OCI-LY1 (cell line): ENCODE measurements around the gene AP4S1.
A peak's percentile ranks its signal among the peaks of the same experiment; 100 is the strongest.

Source experiments
- H2AFZ ChIP-seq: fragments of 200-600 bp; sonication (generic), shearing (Covaris generic); 2 replicates; pipeline ENCODE4 v1.6.0; 2014; ENCODE audit warnings: antibody characterized with exemption, mild to moderate bottlenecking, low read length
- H3F3A ChIP-seq: fragments of 200-600 bp; sonication (generic), shearing (Covaris generic); 2 replicates; pipeline ENCODE4 v1.6.0; 2014; ENCODE audit warnings: mild to moderate bottlenecking, antibody characterized with exemption, low read length, moderate library complexity; ENCODE audit not compliant: insufficient read depth
- H3K27ac ChIP-seq: fragments of 200-600 bp; sonication (generic); 2 replicates; pipeline ENCODE4 v1.5.1; 2014; ENCODE audit warnings: low read length, mixed run types, mild to moderate bottlenecking, low read depth; ENCODE audit not compliant: poor library complexity, severe bottlenecking
- H3K27me3 ChIP-seq: fragments of 200-600 bp; sonication (generic); 2 replicates; pipeline ENCODE4 v1.6.0; 2014; ENCODE audit warnings: antibody characterized with exemption, mild to moderate bottlenecking, low read length, moderate library complexity; ENCODE audit not compliant: insufficient read depth
- H3K36me3 ChIP-seq: fragments of 200-600 bp; sonication (generic); 2 replicates; pipeline ENCODE4 v1.6.1; 2014; ENCODE audit warnings: mild to moderate bottlenecking, antibody characterized with exemption, low read length, moderate library complexity, mixed read lengths; ENCODE audit not compliant: insufficient read depth
- H3K4me1 ChIP-seq: fragments of 200-600 bp; sonication (generic); 2 replicates; pipeline ENCODE4 v1.5.1; 2014; ENCODE audit warnings: mild to moderate bottlenecking, low read length, moderate library complexity; ENCODE audit not compliant: insufficient read depth, severe bottlenecking
- H3K4me2 ChIP-seq: fragments of 200-600 bp; sonication (generic), shearing (Covaris generic); 2 replicates; pipeline ENCODE4 v1.6.1; 2014; ENCODE audit warnings: low read length
- H3K4me3 ChIP-seq: fragments of 200-600 bp; sonication (generic); 2 replicates; pipeline ENCODE4 v1.5.1; 2014; ENCODE audit warnings: low read length, low read depth, mild to moderate bottlenecking, mixed read lengths; ENCODE audit not compliant: poor library complexity, severe bottlenecking
- H3K79me2 ChIP-seq: fragments of 200-600 bp; shearing (Covaris generic); 2 replicates; pipeline ENCODE4 v1.6.1; 2016; ENCODE audit warnings: mixed run types, low read length, mixed read lengths; ENCODE audit not compliant: insufficient read depth
- H3K9ac ChIP-seq: fragments of 200-600 bp; sonication (generic), shearing (Covaris generic); 2 replicates; pipeline ENCODE4 v1.6.1; 2014; ENCODE audit warnings: mild to moderate bottlenecking, low read length, mixed read lengths
- H3K9me2 ChIP-seq: fragments of 200-600 bp; sonication (generic), shearing (Covaris generic); 2 replicates; pipeline ENCODE4 v1.6.1; 2014; ENCODE audit warnings: low read depth, mild to moderate bottlenecking, low read length, mixed read lengths
- H3K9me3 ChIP-seq: fragments of 200-600 bp; shearing (Covaris generic); 2 replicates; pipeline ENCODE4 v1.6.1; 2014; ENCODE audit warnings: low read length, mixed read lengths
- H4K20me1 ChIP-seq: fragments of 200-600 bp; sonication (generic), shearing (Covaris generic); 2 replicates; pipeline ENCODE4 v1.6.0; 2016; ENCODE audit warnings: mild to moderate bottlenecking, low read length; ENCODE audit not compliant: insufficient read depth
- CTCF ChIP-seq: fragments of 200-600 bp; sonication (generic), shearing (Covaris generic); IDR thresholded peaks from 2 replicates; pipeline ENCODE4 v1.5.1; 2017; ENCODE audit warnings: mild to moderate bottlenecking, antibody characterized with exemption, low read length, moderate library complexity, mixed read lengths
- EZH2 ChIP-seq: fragments of 200-600 bp; sonication (generic), shearing (Covaris generic); IDR thresholded peaks from 2 replicates; pipeline ENCODE4 v1.8.0; 2017; ENCODE audit warnings: borderline replicate concordance, mixed run types, mild to moderate bottlenecking, antibody characterized with exemption, low read length, moderate library complexity, mixed read lengths

The AP4S1 gene

GRCh38 chr14:31080056-31080455, 54.6 kb downstream of the AP4S1 start:
- no peak overlapping the region for H3K9ac ChIP-seq
- no peaks in the 10 kb centered on the region for H3K9me2 ChIP-seq
- TF ChIP-seq CTCF = no peak
- H3K4me1 ChIP-seq = peaks cover 21% of the 10 kb centered on the region
- no peak overlapping the region for H3K4me3 ChIP-seq
- H3F3A ChIP-seq = no peaks in the 10 kb centered on the region
- no peak overlapping the region for H2AFZ ChIP-seq
- H3K27me3 ChIP-seq = no peaks in the 10 kb centered on the region
- H3K4me2 ChIP-seq = no peak overlapping the region
- H3K9me3 ChIP-seq = no peaks in the 10 kb centered on the region
- H3K79me2 ChIP-seq = no peaks in the 10 kb centered on the region
- no peaks in the 10 kb centered on the region for H4K20me1 ChIP-seq
- no peak overlapping the region for H3K27ac ChIP-seq
- H3K36me3 ChIP-seq = peaks cover 9% of the 10 kb centered on the region; the same call in 1 of the 2 replicates

- Histone ChIP-seq H3K27ac (no peak overlapping the region), H2AFZ (no peak overlapping the region), H3K4me1 (peaks cover 21% of the 10 kb centered on the region), H3K9ac (no peak overlapping the region), H3K36me3 (peaks cover 4% of the 10 kb centered on the region; the same call in 1 of the 2 replicates), H3F3A (no peaks in the 10 kb centered on the region), H4K20me1 (no peaks in the 10 kb centered on the region), H3K9me3 (no peaks in the 10 kb centered on the region), H3K79me2 (no peaks in the 10 kb centered on the region), H3K27me3 (no peaks in the 10 kb centered on the region), H3K4me3 (no peak overlapping the region), H3K9me2 (no peaks in the 10 kb centered on the region), H3K4me2 (no peak overlapping the region)
- no peak for TF ChIP-seq EZH2
Measured at GRCh38 chr14:31080484-31080883, 55.0 kb downstream of the AP4S1 start.

GRCh38 chr14:31083781-31084180, 58.3 kb downstream of the AP4S1 start:
- Histone ChIP-seq H3K27ac (peak overlapping the region; percentile 54), H2AFZ (no peak overlapping the region), H3K9me3 (no peaks in the 10 kb centered on the region), H3K4me2 (peak overlapping the region; percentile 29; the same call in 1 of the 2 replicates), H3F3A (no peaks in the 10 kb centered on the region), H3K79me2 (no peaks in the 10 kb centered on the region), H3K27me3 (no peaks in the 10 kb centered on the region), H3K4me1 (peaks cover 21% of the 10 kb centered on the region), H3K4me3 (no peak overlapping the region), H4K20me1 (no peaks in the 10 kb centered on the region), H3K9ac (peak overlapping the region; percentile 37; the same call in 1 of the 2 replicates), H3K9me2 (no peaks in the 10 kb centered on the region), H3K36me3 (no peaks in the 10 kb centered on the region)
- no peak for TF ChIP-seq EZH2
- TF ChIP-seq CTCF = peak; percentile 25; the same call in 1 of the 2 replicates

GRCh38 chr14:31084385-31084784, 58.9 kb downstream of the AP4S1 start:
- Histone ChIP-seq H3K4me3 (no peak overlapping the region), H3K79me2 (no peaks in the 10 kb centered on the region), H3K27ac (peak overlapping the region; percentile 54), H3K27me3 (no peaks in the 10 kb centered on the region), H3K4me1 (peaks cover 21% of the 10 kb centered on the region), H3K9me3 (no peaks in the 10 kb centered on the region), H4K20me1 (no peaks in the 10 kb centered on the region), H3K36me3 (no peaks in the 10 kb centered on the region), H3K9ac (peak overlapping the region; percentile 37; the same call in 1 of the 2 replicates), H3K9me2 (no peaks in the 10 kb centered on the region), H2AFZ (no peak overlapping the region), H3F3A (no peaks in the 10 kb centered on the region), H3K4me2 (peak overlapping the region; percentile 29; the same call in 1 of the 2 replicates)
- TF ChIP-seq CTCF = no peak
- no peak for TF ChIP-seq EZH2
